ENCODE measurements around the gene CLP1. TPM values are rescaled to one million over a fixed set of nuclear protein-coding genes. Genes with fewer than 3 reads are reported as not detected.
A peak's percentile ranks its signal among the peaks of the same experiment; 100 is the strongest.

Gene CLP1
- polyA plus RNA-seq (24.6 to 41.7 TPM (median 25.0 TPM) in 3 replicates), polyA minus RNA-seq (10.0 to 27.2 TPM (median 23.5 TPM) in 3 replicates)
- polyA plus RNA-seq (2011; ENCODE audit: low read depth): 13.5 TPM
- 18.4 and 27.3 TPM in 2 replicates for polyA plus RNA-seq (2011; cell fraction: cytosol; rRNA removed)
- polyA plus RNA-seq (2011; cell fraction: nucleus; rRNA removed): 30.9 and 40.4 TPM in 2 replicates
- 19.0 and 19.3 TPM in 2 replicates for polyA plus RNA-seq (2012; ENCODE audit: low replicate concordance)
- 11.5 TPM for polyA minus RNA-seq (2011; cell fraction: cytosol; rRNA and poly(A)+ RNA removed)
- polyA minus RNA-seq (2011; cell fraction: nucleus; rRNA and poly(A)+ RNA removed): 12.9 and 15.7 TPM in 2 replicates

GRCh38 chr11:57657194-57658022, at the start of gene CLP1:
Gene CLP1 (plus strand): TSS chr11:57657762. CDS start chr11:57659477, 1,715 bp downstream.
- FAIRE-seq (peak; percentile 59), DNase-seq (ENCODE audit: low read depth, low spot score) (peak; percentile 87)
- no peaks in the 10 kb centered on the region for H3K9me1 ChIP-seq (ENCODE audit: control insufficient read depth, extremely low read depth, insufficient read depth, low read length)
- no peaks in the 10 kb centered on the region for H4K20me1 ChIP-seq (ENCODE audit: control insufficient read depth, extremely low read depth, insufficient read depth, low read length)
- H3K79me2 ChIP-seq (ENCODE audit: control insufficient read depth, insufficient read depth, low read length): peaks cover 30% of the 10 kb centered on the region
- no peaks in the 10 kb centered on the region for H3K9me3 ChIP-seq (ENCODE audit: control insufficient read depth, low read depth, low read length)
- peak within 1 kb of the TSS; percentile 80 for H3K9ac ChIP-seq (ENCODE audit: control insufficient read depth, extremely low read depth, insufficient read depth, low read length)
- dilution Hi-C loops (cut with MboI; ENCODE audit: extremely low pct_ligation_motif_present, low sequenced_read_pairs): no loop called here
- peak within 1 kb of the TSS; percentile 68 for H3K4me2 ChIP-seq (ENCODE audit: control insufficient read depth, extremely low read depth, insufficient read depth, low read depth, low read length)
- H3K36me3 ChIP-seq (ENCODE audit: control insufficient read depth in 2 of 2, extremely low read depth in 1 of 2, insufficient read depth in 2 of 2, low read length in 2 of 2): peaks cover 4 to 7% of the 10 kb centered on the region in 2 experiments
- H3K27ac ChIP-seq (ENCODE audit: control insufficient read depth, insufficient read depth, low read length): peak within 1 kb of the TSS; percentile 79
- H3K4me3 ChIP-seq (ENCODE audit: control insufficient read depth in 2 of 3, extremely low read depth in 1 of 3, insufficient read depth in 2 of 3, low read depth in 1 of 3, low read length in 3 of 3): peak within 1 kb of the TSS; percentile 50 to 95 (median 87)
- TF ChIP-seq EZH2 (IDR thresholded peaks at IDR 0.05; ENCODE audit: low read length): no peak
- TF ChIP-seq CTCF (optimal IDR thresholded peaks at IDR 0.05 in 1 of 3, IDR thresholded peaks at IDR 0.05 in 1 of 3, conservative IDR thresholded peaks at IDR 0.05 in 1 of 3; ENCODE audit: extremely low read depth in 1 of 3, insufficient read depth in 2 of 3, low read length in 3 of 3): no peak
- peak within 1 kb of the TSS; percentile 78 for H2AFZ ChIP-seq (ENCODE audit: control insufficient read depth, low read length)
- H3K4me1 ChIP-seq (ENCODE audit: control insufficient read depth, extremely low read depth, insufficient read depth, low read length): peaks cover 5% of the 10 kb centered on the region
- no peaks in the 10 kb centered on the region for H3K27me3 ChIP-seq (ENCODE audit: control insufficient read depth, extremely low read depth, insufficient read depth, low read length)

- Histone ChIP-seq H2AFZ (ENCODE audit: control insufficient read depth, low read length) (no peak overlapping the region), H4K20me1 (ENCODE audit: control insufficient read depth, extremely low read depth, insufficient read depth, low read length) (no peaks in the 10 kb centered on the region), H3K4me2 (ENCODE audit: control insufficient read depth, extremely low read depth, insufficient read depth, low read depth, low read length) (no peak overlapping the region), H3K4me3 (ENCODE audit: control insufficient read depth in 2 of 3, extremely low read depth in 1 of 3, insufficient read depth in 2 of 3, low read depth in 1 of 3, low read length in 3 of 3) (no peak overlapping the region), H3K36me3 (ENCODE audit: control insufficient read depth in 2 of 2, extremely low read depth in 1 of 2, insufficient read depth in 2 of 2, low read length in 2 of 2) (no peaks in the 10 kb centered on the region), H3K9me1 (ENCODE audit: control insufficient read depth, extremely low read depth, insufficient read depth, low read length) (no peaks in the 10 kb centered on the region), H3K79me2 (ENCODE audit: control insufficient read depth, insufficient read depth, low read length) (no peaks in the 10 kb centered on the region), H3K27ac (ENCODE audit: control insufficient read depth, insufficient read depth, low read length) (no peak overlapping the region), H3K27me3 (ENCODE audit: control insufficient read depth, extremely low read depth, insufficient read depth, low read length) (peaks cover 8% of the 10 kb centered on the region), H3K9me3 (ENCODE audit: control insufficient read depth, low read depth, low read length) (no peaks in the 10 kb centered on the region), H3K9ac (ENCODE audit: control insufficient read depth, extremely low read depth, insufficient read depth, low read length) (no peak overlapping the region), H3K4me1 (ENCODE audit: control insufficient read depth, extremely low read depth, insufficient read depth, low read length) (no peaks in the 10 kb centered on the region)
- DNase-seq (ENCODE audit: low read depth, low spot score): no peak
- FAIRE-seq: no peak
- dilution Hi-C loops (cut with MboI; ENCODE audit: extremely low pct_ligation_motif_present, low sequenced_read_pairs): no loop called here
- no peak for TF ChIP-seq CTCF (optimal IDR thresholded peaks at IDR 0.05 in 1 of 3, IDR thresholded peaks at IDR 0.05 in 1 of 3, conservative IDR thresholded peaks at IDR 0.05 in 1 of 3; ENCODE audit: extremely low read depth in 1 of 3, insufficient read depth in 2 of 3, low read length in 3 of 3)
- TF ChIP-seq EZH2 (IDR thresholded peaks at IDR 0.05; ENCODE audit: low read length): no peak
Measured at GRCh38 chr11:57610170-57610569, 47.4 kb upstream of the CLP1 start.
